Prostate gland (tissue), 2 donors: ENCODE results near the gene ARCN1.

ENCODE experiments used
- POLR2AphosphoS5 ChIP-seq: sonication (generic); formaldehyde crosslinking; IDR thresholded peaks from one replicate; pipeline ENCODE4 v1.6.1; 2017; ENCODE audit warnings: antibody characterized with exemption
- TF ChIP-seq, protein P1 (sequence below), 4 experiments: fragments of 200-600 bp in 2 of 4; fragments of 450-650 bp in 2 of 4; sonication (generic) in 2 of 4; IDR thresholded peaks; 1 replicate in 3 of 4; 2 replicates in 1 of 4; pipeline ENCODE4 v1.5.1; 2016 to 2019; ENCODE audit warnings: antibody characterized with exemption in 4 of 4, mild to moderate bottlenecking in 2 of 4, moderate library complexity in 2 of 4

DNA sequence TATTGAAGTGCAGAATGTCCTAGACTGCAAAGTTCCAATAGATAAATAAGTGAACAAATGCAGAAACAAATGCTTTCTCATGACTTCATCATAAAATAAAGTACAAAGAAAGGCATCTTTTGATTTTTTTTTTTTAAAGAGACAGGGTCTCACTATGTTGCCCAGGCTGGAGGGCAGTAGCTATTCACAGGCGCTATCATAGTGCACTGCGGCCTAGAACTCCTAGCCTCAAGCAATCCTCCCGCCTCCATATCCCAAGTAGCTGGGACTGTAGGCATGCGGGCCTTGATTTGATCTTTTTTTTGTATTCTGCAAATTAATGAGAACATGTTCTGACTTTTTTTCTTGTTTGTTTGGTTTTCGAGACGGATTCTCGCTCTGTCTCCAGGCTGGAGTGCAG, 2.4 kb downstream of the ARCN1 start:
- TF ChIP-seq, protein P1, sequence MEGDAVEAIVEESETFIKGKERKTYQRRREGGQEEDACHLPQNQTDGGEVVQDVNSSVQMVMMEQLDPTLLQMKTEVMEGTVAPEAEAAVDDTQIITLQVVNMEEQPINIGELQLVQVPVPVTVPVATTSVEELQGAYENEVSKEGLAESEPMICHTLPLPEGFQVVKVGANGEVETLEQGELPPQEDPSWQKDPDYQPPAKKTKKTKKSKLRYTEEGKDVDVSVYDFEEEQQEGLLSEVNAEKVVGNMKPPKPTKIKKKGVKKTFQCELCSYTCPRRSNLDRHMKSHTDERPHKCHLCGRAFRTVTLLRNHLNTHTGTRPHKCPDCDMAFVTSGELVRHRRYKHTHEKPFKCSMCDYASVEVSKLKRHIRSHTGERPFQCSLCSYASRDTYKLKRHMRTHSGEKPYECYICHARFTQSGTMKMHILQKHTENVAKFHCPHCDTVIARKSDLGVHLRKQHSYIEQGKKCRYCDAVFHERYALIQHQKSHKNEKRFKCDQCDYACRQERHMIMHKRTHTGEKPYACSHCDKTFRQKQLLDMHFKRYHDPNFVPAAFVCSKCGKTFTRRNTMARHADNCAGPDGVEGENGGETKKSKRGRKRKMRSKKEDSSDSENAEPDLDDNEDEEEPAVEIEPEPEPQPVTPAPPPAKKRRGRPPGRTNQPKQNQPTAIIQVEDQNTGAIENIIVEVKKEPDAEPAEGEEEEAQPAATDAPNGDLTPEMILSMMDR (IDR thresholded peaks at IDR 0.05): no peak
- no peak for TF ChIP-seq POLR2AphosphoS5
